GM18907 (cell line): Measurements from ENCODE around the gene AMPD1.
A peak's percentile ranks its signal among the peaks of the same experiment; 100 is the strongest.

Source experiments
- ATAC-seq: cut with Tn5 transposase; IDR thresholded peaks from one replicate; pipeline ENCODE4 v1.9.1; 2021; ENCODE audit warnings: mild to moderate bottlenecking, moderate library complexity; ENCODE audit not compliant: unreplicated experiment

The AMPD1 gene

GRCh38 chr1:114700036-114700600, 4.8 kb upstream of the AMPD1 start:
- ATAC-seq: no peak

- ATAC-seq: no peak
These were observed 1.5 kb upstream of the AMPD1 start for GRCh38 chr1:114696810-114697209.

- ATAC-seq: no peak
These were observed 621 bp downstream of the AMPD1 start for GRCh38 chr1:114694540-114695310.

GRCh38 chr1:114692947-114693346, 2.4 kb downstream of the AMPD1 start:
- no peak for ATAC-seq

- ATAC-seq: no peak
These were observed 4.3 kb downstream of the AMPD1 start for GRCh38 chr1:114691061-114691460.

- no peak for ATAC-seq
These were observed 5.2 kb downstream of the AMPD1 start for GRCh38 chr1:114690148-114690547.

GRCh38 chr1:114688526-114688925, 6.8 kb downstream of the AMPD1 start:
- no peak for ATAC-seq

GRCh38 chr1:114685851-114686250, 9.5 kb downstream of the AMPD1 start:
- ATAC-seq: no peak

- no peak for ATAC-seq
These were observed 17.7 kb downstream of the AMPD1 start for GRCh38 chr1:114677691-114678090.

- ATAC-seq: no peak
These were observed 19.2 kb downstream of the AMPD1 start for GRCh38 chr1:114676115-114676514.

- no peak for ATAC-seq
These were observed 23.4 kb downstream of the AMPD1 start for GRCh38 chr1:114671939-114672275.

GRCh38 chr1:114671011-114671938, 24.1 kb downstream of the AMPD1 start:
- no peak for ATAC-seq

- ATAC-seq: peak; percentile 99
These were observed 25.0 kb downstream of the AMPD1 start for GRCh38 chr1:114670083-114671010.

GRCh38 chr1:114669562-114670082, 25.7 kb downstream of the AMPD1 start, which contains the start of gene DENND2C:
TSS of gene DENND2C (minus strand) at chr1:114670049. CDS start at chr1:114625984, 44,065 bp downstream.
- ATAC-seq: peak; percentile 71

- ATAC-seq: no peak
These were observed 26.4 kb downstream of the AMPD1 start for GRCh38 chr1:114668784-114669561.

GRCh38 chr1:114668373-114668772, 27.0 kb downstream of the AMPD1 start:
- ATAC-seq: no peak

- ATAC-seq: no peak
These were observed 28.4 kb downstream of the AMPD1 start for GRCh38 chr1:114666954-114667353.

- no peak for ATAC-seq
These were observed 35.1 kb downstream of the AMPD1 start for GRCh38 chr1:114660238-114660637.

- ATAC-seq: no peak
These were observed 43.5 kb downstream of the AMPD1 start for GRCh38 chr1:114651893-114652292.
